HCEC 1CT (cell line): ENCODE data around the gene SLC30A5.
"Not testable (repeated sequence)": the region's sequence is repeated elsewhere in the genome, so short reads cannot be mapped to it uniquely, and the experiment has no call there.

Experiments
- DNase-seq: peaks from one replicate; pipeline ENCODE4 v3.0.0-alpha.2; 2017

Gene SLC30A5

DNA sequence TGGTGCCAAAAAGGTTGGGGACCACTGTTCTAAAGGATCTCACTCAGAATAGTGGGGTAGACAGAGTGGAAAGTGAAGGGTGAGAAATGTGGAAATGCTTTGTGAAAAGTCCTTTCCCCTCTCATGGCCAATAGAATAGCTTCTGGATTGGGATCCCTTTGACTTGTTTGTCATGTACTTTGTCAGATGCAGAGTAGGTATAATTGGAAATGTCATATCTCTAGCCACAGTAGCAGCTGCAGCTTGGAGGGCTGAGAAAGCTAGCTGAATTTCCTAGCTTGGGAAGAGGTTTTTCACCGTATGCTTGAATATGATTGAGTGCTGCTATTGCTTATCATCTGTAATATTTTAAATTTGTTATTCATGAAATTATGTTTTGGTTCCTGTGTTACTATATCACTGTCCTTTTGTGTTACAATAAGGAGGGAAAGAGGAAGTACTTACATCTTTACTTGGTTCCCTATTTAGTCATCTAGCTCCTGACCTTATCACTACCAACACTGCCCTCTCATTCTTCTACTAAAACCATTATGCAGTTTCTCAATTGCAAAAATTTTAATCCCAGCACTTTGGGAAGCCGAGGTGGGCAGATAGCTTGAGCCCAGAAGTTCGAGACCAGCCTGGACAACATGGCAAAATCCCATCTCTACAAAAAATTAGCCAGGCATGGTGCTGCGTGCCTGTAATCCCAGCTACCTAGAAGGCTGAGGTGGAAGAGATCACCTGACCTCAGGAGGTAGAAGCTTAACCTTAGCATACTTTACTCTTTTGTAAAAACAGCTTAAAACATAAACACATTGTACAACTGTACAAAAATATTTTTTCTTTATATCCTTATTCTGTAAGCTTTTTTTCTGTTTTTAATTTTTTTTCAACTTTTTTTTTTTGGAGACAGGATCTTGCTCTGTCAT, 12.4 kb downstream of the SLC30A5 start:
- DNase-seq: no peak

DNA sequence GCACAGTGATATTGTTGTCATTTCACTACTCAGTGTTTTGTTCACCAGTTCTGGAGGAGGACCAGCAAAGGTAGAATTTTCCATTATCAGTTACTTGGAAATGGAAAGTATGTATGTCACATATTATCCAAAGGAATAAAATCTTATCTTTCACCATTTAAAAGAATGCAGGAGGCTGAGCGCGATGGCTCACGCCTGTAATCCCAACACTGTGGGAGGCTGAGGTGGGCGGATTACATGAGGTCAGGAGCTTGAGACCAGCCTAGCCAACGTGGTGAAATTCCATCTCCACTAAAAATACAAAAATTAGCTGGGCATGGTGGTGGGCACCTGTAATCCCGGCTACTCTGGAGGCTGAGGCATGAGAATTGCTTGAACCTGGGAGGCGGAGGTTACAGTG, 14.6 kb downstream of the SLC30A5 start:
- not testable (repeated sequence) for DNase-seq

DNA sequence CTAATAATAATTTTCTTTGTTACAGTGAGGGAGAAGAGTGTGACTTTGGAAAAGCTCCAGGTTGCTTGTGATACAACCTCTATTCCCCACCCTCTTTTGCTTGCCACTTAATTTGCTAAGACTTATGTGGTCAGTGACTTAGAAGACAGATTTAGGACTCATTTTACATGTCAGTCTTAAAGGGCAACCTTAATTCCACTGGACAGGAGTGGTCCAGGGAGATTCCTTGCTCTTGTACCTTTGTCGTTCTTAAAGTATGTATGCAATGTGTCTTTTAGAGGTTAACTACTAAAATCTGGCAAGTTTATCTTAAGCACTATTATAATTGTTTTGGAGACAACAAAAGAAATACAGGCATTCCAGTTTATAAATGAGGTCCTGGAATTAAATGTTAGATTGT, 20.0 kb downstream of the SLC30A5 start:
- no peak for DNase-seq

DNA sequence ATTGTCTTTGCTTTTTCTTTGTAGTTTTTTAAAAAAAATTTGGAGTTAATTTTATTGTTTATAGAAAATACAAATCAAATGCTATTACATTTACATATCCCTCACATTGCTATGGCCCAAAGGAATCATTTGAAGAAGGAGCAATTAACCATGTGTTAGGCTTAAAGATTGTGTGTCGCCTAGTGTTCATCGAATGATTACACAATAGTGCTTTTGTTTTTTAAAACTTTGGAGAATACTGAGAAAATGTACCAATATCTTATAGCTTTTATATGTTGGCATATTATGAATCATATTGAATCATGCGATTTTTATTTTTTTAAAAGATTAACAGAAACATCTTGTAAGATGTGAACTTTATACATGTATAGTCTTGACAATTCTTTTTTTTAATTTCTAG, 21.7 kb downstream of the SLC30A5 start:
- DNase-seq: peak; percentile 32

DNA sequence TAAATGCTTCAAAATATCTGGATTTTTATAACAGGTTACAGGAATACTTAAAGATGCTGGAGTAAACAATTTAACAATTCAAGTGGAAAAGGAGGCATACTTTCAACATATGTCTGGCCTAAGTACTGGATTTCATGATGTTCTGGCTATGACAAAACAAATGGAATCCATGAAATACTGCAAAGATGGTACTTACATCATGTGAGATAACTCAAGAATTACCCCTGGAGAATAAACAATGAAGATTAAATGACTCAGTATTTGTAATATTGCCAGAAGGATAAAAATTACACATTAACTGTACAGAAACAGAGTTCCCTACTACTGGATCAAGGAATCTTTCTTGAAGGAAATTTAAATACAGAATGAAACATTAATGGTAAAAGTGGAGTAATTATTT, 35.6 kb downstream of the SLC30A5 start:
- peak; percentile 92 for DNase-seq

DNA sequence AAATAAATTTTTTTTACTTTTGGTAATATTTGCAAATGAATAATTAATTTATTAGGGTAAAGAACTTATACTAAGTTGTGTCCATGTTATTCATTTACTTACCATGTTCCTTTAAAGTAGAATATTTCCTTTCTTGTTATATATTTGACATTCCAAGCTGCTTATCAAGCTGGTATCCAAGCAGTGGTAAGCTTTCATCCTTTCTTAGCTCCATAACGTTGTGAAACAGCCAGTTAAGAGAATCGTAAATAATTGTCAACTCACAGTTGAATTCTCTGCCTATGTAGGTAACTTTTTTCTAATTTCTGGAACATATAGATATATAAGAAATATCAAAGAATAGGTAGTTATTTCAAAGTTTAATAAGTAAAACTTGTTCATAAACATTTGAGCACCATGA, 36.4 kb downstream of the SLC30A5 start:
- DNase-seq: no peak

DNA sequence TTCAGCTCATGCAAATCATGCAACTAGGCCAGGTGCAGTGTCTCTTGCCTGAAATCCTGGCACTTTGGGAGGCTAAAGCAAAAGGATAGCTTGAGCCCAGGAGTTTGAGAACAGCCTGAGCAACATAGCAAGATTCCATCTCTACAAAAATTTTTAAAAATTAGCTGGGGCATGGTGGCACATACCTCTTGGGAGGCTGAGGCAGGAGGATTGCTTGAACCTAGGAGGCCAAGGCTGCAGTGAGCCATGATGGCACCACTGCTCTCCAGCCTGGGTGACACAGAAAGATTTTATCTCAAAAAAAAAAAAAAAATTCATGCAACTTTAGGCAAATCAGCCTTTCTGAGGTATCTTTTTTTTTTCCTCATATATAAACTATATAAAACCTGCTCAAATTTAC, 37.5 kb downstream of the SLC30A5 start:
- no peak for DNase-seq

DNA sequence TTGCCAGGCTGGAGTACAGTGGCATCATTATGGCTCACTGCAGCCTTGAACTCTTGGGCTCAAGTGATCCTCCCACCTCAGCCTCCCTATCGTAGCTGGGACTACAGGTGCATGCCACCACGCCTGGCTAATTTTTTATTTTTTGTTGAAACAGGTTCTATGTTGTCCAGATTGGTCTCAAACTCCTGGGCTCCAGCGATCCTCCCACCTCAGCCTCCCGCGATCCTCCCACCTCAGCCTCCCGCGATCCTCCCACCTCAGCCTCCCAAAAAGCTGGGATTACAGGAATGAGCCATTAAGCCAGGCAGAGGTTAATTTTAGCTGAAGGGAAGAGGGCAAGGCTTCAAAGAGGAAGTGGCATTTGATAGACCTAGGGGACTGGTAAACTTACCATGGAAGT, 40.3 kb downstream of the SLC30A5 start:
- DNase-seq: no peak

DNA sequence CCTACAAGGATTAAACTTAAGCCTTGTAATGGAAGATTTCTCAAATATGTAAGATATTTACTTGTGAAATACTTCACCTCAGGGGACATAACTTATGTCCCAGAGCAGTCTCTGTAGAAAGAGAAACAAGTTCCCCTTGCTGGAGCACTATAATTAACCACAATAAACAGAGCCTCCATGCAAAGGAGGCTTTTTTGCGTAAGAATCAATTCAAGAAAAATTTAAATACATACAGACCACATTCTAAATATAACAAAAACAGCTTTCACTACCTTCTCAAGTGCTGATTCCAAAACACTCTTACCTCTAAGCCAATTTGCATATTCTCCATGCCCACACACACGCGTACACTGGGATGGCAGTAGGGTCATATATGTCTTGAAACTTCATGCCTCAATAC, 42.5 kb downstream of the SLC30A5 start:
- DNase-seq: no peak

DNA sequence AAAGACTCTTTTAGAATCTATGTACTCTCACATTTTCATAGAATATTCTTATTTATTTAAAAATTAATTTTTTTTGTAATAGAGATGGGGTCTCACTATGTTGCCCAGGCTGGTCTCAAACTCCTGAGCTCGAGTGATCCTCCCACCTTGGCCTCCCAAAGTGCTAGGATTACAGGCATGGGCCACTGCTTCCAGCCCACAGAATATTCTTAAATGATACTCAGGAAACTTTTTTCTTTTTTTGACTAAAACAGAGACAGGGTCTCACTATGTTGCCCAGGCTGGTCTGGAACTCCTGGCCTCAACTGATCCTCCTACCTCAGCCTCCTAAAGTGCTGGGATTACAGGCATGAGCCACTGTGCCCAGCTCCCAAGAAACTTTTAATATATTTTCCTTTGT, 43.4 kb downstream of the SLC30A5 start:
- not testable (repeated sequence) for DNase-seq

DNA sequence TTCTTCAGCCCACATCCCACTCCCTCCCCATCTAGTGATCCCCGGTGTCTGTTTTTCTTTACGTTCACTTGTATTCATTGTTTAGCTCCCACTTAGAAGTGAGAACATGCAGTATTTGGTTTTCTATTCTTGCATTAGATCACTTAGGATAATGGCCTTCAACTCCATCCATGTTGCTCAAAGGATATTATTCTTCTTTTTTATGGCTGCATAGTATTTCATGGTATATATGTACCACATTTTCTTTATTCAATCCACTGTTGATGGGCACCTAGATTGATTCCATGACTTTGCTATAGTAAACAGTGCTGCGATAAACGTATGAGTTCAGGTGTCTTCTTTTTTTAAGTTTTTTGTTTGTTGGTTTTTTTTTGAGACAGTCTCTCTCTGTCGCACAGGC, 44.0 kb downstream of the SLC30A5 start:
- DNase-seq: no peak

DNA sequence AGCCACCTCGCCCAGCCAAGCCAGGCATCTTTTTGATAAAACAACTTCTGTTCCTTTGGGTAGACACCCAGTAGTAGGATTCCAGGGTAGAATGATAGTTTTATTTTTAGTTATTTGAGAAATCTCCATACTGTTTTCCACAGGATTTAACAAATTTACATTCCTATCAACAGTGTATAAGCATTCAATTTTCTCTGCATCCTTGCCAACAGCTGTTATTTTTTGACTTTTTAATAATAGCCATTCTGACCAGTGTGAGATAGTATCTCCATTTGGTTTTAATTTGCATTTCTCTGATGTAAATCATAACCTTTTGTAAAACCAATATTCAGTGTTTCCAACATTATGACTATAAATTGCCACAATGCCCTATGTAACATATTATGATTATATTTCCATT, 45.0 kb downstream of the SLC30A5 start:
- DNase-seq: no peak

DNA sequence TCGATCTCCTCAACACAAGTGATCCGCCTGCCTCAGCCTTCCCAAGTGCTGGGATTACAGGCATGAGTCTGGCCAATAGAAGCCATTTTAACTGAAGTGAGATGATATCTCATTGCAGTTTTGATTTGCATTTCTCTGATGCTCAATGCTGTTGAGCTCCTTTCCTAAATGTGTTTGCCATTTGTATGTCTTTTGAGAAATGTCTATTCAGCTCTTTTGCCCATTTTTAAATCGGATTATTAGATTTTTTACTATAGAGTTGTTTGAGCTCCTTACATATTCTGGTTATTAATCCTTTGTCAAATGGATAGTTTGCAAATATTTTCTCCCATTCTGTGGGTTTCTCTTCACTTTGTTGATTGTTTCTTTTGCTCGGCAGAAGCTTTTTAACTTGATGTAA, 46.4 kb downstream of the SLC30A5 start:
- DNase-seq: not testable (repeated sequence)

DNA sequence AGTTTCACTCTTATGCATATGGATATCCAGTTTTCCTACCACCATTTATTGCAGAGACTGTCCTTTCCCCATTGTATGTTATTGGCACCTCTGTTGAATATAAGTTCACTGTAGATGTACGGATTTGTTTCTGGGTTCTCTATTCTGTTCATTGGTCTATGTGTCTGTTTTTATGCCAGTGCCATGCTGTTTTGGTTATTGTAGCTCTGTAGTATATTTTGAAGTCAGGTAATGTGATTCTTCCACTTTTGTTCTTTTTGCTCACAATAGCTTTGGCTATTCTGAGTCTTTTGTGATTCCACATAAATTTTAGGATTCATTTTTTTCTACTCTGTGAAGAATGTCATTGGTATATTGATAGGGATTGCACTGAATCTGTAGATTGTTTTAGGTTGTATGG, 47.0 kb downstream of the SLC30A5 start:
- DNase-seq: no peak

DNA sequence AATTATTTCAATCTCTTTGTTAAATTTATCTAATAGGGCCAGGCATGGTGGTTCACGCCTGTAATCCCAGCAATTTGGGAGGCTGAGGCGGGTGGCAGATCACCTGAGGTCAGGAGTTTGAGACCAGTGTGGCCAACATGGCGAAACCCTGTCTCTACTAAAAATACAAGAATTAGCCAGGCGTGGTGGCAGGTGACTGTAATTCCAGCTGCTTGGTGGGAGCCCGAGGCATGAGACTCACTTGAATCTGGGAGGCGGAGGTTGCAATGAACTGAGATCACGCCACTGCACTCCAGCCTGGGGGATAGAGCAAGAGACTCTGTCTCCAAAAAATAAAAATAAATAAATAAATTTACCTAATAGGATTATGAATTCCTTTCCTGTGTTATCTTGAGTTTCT, 54.8 kb downstream of the SLC30A5 start:
- not testable (repeated sequence) for DNase-seq

DNA sequence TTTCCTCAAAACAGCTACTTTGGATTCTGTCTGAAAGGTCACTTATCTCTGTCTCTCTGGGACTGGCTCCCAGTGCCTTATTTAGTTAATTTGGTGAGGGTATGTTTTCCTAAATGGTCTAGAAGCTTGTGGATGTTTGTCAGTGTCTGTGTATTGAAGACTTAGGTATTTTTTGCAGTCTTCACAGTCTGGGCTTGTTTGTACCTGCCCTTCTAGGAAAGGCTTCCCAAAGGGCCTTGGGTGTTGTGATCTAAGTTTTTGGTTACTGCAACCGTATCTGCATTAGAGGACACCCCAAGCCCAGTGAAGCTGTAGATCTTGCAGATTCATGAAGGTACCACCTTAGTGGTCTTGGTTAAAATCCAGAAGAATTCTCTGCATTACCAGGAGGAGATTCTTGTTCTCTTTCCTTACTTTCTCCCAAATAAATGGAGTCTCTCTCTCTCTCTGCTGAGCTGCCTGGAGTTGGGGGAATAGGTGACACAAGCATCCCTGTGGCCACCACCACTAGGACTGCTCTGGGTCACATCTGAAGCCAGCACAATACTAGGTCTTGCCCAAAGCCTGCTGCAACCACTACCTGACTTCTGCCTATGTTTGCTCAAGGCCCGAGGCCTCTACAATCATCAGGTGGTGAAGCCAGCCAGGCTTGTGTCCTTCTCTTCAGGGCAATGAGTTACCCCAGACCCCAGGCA, 55.3 kb downstream of the SLC30A5 start:
- no peak for DNase-seq

DNA sequence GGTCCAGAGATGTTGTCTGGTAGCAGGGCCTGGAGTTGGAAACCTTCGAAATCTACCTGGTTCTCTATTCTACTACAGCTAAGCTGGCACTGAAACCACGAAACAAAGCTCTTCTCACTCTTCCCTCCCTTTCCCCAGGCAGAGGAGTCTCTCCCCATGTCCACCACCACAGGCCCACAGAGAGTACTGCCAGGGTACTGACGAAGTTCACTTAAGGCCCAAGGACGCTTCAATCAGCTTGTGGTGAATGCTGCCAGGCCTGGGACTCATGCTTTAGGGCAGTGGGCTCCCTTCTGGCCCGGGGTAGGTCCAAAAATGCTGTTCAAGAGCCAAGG, 55.8 kb downstream of the SLC30A5 start:
- DNase-seq: no peak

DNA sequence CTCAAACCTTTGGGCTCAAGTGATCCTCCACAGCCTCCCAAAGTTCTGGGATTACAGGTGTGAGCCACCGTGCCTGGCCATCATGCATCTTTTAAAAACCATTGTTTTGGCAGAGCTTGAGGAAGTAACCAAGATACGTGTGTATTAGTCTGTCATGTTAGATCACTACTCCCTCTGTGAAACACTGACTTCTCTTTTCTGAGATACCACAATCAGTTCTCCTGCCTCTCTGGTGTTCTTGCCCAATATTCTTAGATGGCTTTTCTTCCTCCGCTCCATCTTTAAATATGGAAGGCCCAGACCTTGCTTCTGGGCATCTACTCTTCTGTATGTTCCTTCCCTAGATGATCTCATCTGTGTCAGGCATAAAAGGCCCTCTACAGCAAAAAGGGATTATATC, 58.9 kb downstream of the SLC30A5 start:
- no peak for DNase-seq

DNA sequence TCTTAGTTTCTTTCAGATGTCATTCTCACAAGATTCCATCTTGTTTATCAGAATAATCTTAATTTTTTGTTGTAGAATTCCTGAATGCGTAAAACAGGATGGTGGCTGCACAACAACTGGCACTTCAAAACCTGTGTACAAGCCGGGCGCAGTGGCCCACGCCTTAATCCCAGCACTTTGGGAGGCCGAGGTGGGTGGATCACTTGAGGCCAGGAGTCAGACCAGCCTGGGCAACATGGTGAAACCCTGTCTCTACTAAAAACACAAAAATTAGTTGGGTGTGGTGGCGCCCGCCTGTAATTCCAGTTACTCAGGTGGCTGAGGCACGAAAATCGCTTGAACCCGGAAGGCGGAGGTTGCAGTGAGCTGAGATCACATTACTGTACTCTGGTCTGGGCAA, 62.6 kb downstream of the SLC30A5 start:
- no peak for DNase-seq

DNA sequence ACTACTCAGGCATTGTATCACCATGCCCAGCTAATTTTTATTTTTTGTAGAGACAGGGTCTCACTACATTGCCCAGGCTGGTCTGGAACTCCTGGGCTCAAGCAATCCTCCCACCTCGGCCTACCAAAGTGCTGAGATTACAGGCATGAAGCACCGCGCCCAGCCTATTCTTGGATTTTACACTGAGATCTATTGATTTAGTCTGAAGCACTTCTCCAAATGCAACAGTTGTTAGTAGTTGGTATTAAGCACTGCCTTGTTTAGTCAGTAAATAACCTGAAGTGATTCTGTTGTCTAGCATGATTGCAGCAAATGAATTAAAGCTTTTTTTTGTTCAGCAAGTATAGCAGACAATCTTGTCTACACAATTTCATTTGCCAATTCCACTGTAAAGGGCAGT, 64.2 kb downstream of the SLC30A5 start:
- DNase-seq: no peak

DNA sequence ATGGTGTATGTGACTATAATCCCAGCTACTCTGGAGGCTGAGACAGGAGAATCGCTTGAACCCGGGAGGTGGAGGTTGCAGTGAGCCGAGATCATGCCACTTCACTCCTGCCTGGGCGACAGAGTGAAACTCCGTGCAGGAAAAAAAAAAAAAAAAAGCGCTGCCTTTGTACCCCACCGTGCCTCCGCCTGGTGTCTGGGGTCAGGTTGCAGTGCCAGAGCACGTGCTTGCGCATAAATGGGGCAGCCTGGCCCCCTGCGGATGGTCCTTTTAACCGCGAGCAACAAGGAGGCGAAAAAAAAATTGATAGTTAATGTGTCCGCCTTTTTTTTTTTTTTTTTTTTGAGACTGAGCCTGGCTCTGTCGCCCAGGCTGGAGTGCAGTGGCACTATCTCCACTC, 66.8 kb downstream of the SLC30A5 start:
- no peak for DNase-seq

DNA sequence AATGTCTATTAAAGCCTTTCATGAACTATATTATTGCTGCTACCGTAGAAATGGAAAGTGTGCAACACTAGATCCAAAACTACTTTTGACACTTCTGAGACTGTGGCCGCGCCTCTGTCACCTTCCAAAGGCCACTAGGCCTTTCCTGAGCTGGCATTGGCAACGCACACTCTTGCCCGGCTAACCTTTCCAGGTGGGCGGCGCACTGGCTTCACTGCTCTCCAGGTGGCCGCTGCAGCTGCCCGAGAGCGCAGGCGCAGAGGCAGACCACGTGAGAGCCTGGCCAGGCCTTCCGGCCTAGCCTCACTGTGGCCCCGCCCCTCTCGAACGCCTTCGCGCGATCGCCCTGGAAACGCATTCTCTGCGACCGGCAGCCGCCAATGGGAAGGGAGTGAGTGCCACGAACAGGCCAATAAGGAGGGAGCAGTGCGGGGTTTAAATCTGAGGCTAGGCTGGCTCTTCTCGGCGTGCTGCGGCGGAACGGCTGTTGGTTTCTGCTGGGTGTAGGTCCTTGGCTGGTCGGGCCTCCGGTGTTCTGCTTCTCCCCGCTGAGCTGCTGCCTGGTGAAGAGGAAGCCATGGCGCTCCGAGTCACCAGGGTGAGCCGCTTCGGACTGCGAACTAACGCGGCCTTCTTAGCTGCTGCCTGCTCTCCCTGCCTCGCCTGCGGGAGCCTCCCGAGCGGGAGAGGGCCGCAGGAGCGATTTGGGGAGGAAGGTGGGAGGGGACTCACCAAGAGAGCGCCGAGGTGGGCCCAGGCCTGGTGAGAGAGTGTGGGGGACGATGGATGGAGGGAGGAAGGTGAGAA, 73.1 kb downstream of the SLC30A5 start, which contains the start of gene CCNB1:
Gene CCNB1, plus strand, starts transcription at position 465 of the 807 bp plus-strand sequence. Its CDS starts 113 bp downstream, at position 578.
- DNase-seq: peak; percentile 97

DNA sequence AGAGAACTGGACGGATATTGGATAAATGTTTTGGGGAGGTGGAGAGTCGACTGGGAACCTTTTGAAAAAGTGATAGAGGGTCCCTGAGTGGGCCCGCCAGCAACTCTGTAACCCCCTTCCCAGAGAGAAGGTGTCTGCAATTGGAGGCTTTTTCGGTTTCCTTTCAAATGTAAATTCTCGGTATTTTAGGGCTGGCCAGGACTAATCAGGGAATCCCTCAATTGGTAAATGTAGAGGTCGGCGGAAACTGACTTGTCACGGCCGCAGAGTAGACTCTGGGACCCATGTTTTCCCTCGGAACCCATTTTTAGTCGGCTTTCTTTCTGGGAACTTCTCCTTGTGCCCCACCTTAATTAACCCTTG, 73.7 kb downstream of the SLC30A5 start:
- no peak for DNase-seq

DNA sequence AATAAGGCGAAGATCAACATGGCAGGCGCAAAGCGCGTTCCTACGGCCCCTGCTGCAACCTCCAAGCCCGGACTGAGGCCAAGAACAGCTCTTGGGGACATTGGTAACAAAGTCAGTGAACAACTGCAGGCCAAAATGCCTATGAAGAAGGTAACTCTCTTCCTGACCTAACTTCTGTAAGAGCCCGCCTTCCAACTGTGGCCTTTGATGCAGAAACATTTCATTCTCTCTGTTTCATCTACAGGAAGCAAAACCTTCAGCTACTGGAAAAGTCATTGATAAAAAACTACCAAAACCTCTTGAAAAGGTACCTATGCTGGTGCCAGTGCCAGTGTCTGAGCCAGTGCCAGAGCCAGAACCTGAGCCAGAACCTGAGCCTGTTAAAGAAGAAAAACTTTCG, 74.1 kb downstream of the SLC30A5 start:
- DNase-seq: no peak
